ENCODE data around the gene NOC3L. TPM values are rescaled to one million over a fixed set of nuclear protein-coding genes. Genes with fewer than 3 reads are reported as not detected.
A peak's percentile ranks its signal among the peaks of the same experiment; 100 is the strongest.

Gene NOC3L
- total and polyA plus RNA-seq, 10 donors: 9.8 to 29.6 (median 24.7) TPM

DNA sequence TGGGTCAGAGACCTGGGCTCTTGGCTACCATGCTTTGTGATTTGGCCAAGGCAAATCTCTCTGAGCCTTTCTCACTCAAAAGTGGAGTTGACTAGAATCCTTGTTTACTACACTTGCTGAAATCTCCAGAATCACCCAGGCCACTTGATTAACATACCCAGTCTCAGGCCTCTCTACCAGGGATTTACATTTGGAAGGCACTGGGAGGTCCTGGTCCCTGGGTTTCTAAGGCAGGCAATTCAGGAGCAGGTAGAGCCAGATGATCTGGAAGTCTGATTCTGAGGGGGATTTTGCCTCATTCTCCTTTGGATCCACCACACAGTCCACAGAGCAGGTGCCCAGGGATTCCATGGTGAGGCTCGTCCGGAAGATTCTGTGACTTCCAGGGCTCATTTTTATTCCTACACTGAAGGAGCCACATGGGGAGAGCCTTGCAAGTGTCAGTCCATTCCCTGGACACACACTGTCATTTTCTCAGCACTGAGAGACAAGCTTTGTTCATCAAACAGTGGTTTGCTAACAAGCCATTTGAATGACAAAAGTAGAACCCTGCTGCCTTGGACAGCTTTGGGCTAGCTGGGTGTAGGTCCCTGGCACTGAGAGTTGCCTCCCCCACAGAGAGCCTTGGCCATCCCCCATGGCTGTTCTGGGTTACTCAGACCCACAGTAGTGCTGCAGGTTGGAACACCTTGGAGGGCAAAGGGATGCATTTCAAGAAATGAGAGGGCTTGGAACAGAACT lies 74.2 kb downstream of the NOC3L start:
- intact Hi-C loops (cut with DNase I; ENCODE audit: low total_unique reads): no loop called here
- Histone ChIP-seq H3K27ac (peak overlapping the region in 7 of 8 donors; percentile 1 to 72 (median 54)), H3K4me3 (no peak overlapping the region), H3K36me3 (peaks cover 0 to 10% (median 0%) of the 10 kb centered on the region in 6 donors), H3K4me1 (peaks cover 0 to 20% (median 11%) of the 10 kb centered on the region in 6 donors), H3K9me3 (no peaks in the 10 kb centered on the region), H3K27me3 (replicated peaks in 1 of 7) (no peaks in the 10 kb centered on the region)
- TF ChIP-seq POLR2AphosphoS5 (IDR thresholded peaks at IDR 0.05) (no peak), POLR2A (IDR thresholded peaks at IDR 0.05) (no peak)
- TF ChIP-seq, protein P1, sequence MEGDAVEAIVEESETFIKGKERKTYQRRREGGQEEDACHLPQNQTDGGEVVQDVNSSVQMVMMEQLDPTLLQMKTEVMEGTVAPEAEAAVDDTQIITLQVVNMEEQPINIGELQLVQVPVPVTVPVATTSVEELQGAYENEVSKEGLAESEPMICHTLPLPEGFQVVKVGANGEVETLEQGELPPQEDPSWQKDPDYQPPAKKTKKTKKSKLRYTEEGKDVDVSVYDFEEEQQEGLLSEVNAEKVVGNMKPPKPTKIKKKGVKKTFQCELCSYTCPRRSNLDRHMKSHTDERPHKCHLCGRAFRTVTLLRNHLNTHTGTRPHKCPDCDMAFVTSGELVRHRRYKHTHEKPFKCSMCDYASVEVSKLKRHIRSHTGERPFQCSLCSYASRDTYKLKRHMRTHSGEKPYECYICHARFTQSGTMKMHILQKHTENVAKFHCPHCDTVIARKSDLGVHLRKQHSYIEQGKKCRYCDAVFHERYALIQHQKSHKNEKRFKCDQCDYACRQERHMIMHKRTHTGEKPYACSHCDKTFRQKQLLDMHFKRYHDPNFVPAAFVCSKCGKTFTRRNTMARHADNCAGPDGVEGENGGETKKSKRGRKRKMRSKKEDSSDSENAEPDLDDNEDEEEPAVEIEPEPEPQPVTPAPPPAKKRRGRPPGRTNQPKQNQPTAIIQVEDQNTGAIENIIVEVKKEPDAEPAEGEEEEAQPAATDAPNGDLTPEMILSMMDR (IDR thresholded peaks at IDR 0.05 in 8 of 11, conservative IDR thresholded peaks at IDR 0.05 in 3 of 11): no peak
- DNase-seq: no peak
- WGBS, 5 donors: 88 to 100% (median 92%) methylated on average over 2 of the region's 2 CpGs

DNA sequence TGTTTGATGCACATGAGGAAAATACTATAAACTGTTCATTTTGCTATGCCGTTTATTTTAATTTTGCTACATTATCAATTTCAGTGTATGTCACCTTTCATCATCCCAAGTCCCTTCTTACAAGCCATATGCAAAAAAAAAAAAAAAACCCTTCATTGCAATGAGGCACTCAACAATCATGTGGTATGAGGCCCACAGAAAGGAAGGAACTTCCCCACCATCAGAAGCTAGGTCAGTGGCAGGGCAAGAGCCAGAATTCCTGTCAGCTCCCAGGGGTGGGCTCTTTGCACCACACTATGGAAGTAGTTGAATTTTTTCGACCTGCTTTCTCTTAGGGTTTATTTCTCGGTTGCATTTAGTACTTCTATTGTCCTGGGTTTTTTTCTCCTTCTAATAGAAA lies 75.4 kb downstream of the NOC3L start:
- peak in 1 of 3 donors; percentile 78 for TF ChIP-seq POLR2AphosphoS5 (IDR thresholded peaks at IDR 0.05)
- TF ChIP-seq, protein P1 (IDR thresholded peaks at IDR 0.05 in 8 of 11, conservative IDR thresholded peaks at IDR 0.05 in 3 of 11): no peak
- no peak for TF ChIP-seq POLR2A (IDR thresholded peaks at IDR 0.05)
- H3K4me1 ChIP-seq: peaks cover 0 to 8% (median 3%) of the 10 kb centered on the region in 6 donors
- H3K9me3 ChIP-seq: no peaks in the 10 kb centered on the region
- H3K36me3 ChIP-seq: peaks cover 0 to 10% (median 0%) of the 10 kb centered on the region in 6 donors
- no peak for DNase-seq
- intact Hi-C loops (cut with DNase I; ENCODE audit: low total_unique reads): no loop called here
- no peaks in the 10 kb centered on the region for H3K27me3 ChIP-seq (replicated peaks in 1 of 7)
- H3K4me3 ChIP-seq: no peak overlapping the region
- WGBS, 5 donors: 55 to 70% (median 69%) methylated on average over 3 of the region's 3 CpGs
- peak overlapping the region in 7 of 8 donors; percentile 36 to 72 (median 54) for H3K27ac ChIP-seq

DNA sequence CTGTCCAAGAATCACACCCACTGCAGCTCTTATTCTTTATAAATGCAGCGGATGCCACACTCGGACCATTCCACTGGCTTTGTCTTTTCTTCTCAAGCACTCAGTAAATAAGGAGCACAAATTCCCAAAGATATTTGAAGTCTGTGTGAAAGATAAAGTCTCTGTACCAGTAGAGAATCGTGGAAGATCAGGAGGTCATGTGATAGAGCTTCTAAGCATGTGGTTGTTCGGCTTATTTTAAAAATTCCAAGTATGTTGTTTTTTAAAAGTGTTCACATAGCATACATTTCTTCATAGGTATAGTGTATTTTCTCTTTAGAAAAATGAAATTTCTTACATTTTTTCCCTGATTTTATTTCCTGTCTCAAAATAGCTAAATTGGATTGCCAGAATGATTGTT lies 75.8 kb downstream of the NOC3L start:
- H3K4me1 ChIP-seq: peaks cover 0 to 7% (median 2%) of the 10 kb centered on the region in 6 donors
- DNase-seq: no peak
- no peaks in the 10 kb centered on the region for H3K27me3 ChIP-seq (replicated peaks in 1 of 7)
- no peaks in the 10 kb centered on the region for H3K9me3 ChIP-seq
- H3K36me3 ChIP-seq: peaks cover 0 to 10% (median 0%) of the 10 kb centered on the region in 6 donors
- intact Hi-C loops (cut with DNase I; ENCODE audit: low total_unique reads): no loop called here
- TF ChIP-seq, protein P1 (IDR thresholded peaks at IDR 0.05 in 8 of 11, conservative IDR thresholded peaks at IDR 0.05 in 3 of 11): no peak
- no peak for TF ChIP-seq POLR2A (IDR thresholded peaks at IDR 0.05)
- no peak for TF ChIP-seq POLR2AphosphoS5 (IDR thresholded peaks at IDR 0.05)
- no peak overlapping the region for H3K4me3 ChIP-seq
- H3K27ac ChIP-seq: peak overlapping the region in 6 of 8 donors; percentile 16 to 65 (median 38)
- WGBS, 5 donors: 56 to 72% (median 65%) methylated on average over 4 of the region's 4 CpGs

DNA sequence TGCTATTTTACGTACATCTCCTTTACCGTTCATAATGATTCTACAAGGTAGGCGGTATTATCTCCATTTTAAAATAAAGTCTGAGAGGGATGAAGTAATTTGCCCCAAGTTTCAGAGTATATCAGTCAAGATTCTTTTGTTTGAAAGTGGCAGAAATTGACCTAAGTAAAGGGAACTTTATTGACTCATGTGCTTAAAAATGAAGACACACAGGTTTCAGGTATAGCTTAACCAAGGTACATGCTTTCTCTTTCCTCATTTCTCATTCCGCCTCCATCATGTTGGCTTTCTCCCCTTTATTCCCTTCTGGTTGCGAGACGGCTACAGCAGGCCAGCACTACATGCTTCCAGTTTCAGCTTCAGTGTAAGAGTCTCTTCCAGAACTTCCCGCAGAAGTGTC lies 77.5 kb downstream of the NOC3L start:
- intact Hi-C loops (cut with DNase I; ENCODE audit: low total_unique reads): no loop called here
- Histone ChIP-seq H3K4me3 (no peak overlapping the region), H3K36me3 (peaks cover 0 to 10% (median 0%) of the 10 kb centered on the region in 6 donors), H3K27me3 (replicated peaks in 1 of 7) (peaks cover 0 to 6% (median 0%) of the 10 kb centered on the region in 7 donors), H3K4me1 (peaks cover 0 to 9% (median 4%) of the 10 kb centered on the region in 6 donors), H3K9me3 (no peaks in the 10 kb centered on the region), H3K27ac (no peak overlapping the region)
- DNase-seq: no peak
- WGBS, 5 donors: 90 to 96% (median 94%) methylated on average over 7 of the region's 7 CpGs
- no peak for TF ChIP-seq POLR2A (IDR thresholded peaks at IDR 0.05)
- no peak for TF ChIP-seq POLR2AphosphoS5 (IDR thresholded peaks at IDR 0.05)
- TF ChIP-seq, protein P1 (IDR thresholded peaks at IDR 0.05 in 8 of 11, conservative IDR thresholded peaks at IDR 0.05 in 3 of 11): no peak

Measured in spleen (tissue), 11 donors.